BE2C (cell line): ENCODE results near the gene MMP23B. TPM values are rescaled to one million over a fixed set of nuclear protein-coding genes. Genes with fewer than 3 reads are reported as not detected.

Source experiments
- DNase-seq: peaks from one replicate; pipeline ENCODE4 v3.0.0-alpha.2; 2020
- H3K27me3 ChIP-seq: fragments of 250-450 bp; sonication (Bioruptor Pico); 2 replicates; pipeline ENCODE4 v1.5.1; 2020; ENCODE audit warnings: mild to moderate bottlenecking
- H3K36me3 ChIP-seq: fragments of 250-450 bp; sonication (Bioruptor Pico); 2 replicates; pipeline ENCODE4 v1.5.1; 2020; ENCODE audit warnings: mild to moderate bottlenecking
- H3K4me1 ChIP-seq: fragments of 250-450 bp; sonication (Bioruptor Pico); 2 replicates; pipeline ENCODE4 v1.5.1; 2020
- H3K4me3 ChIP-seq: 2 replicates; pipeline ENCODE4 v1.5.1; 2011; ENCODE audit warnings: low read depth, low read length
- H3K9me3 ChIP-seq: fragments of 250-450 bp; sonication (Bioruptor Pico); 2 replicates; pipeline ENCODE4 v1.5.1; 2020
- CTCF ChIP-seq: IDR thresholded peaks from 2 replicates; pipeline ENCODE4 v1.5.1; 2012; ENCODE audit warnings: mild to moderate bottlenecking, low read depth, low read length
- polyA plus RNA-seq: library from polyadenylated mRNA; unstranded; fragments of >200 nt; gene quantifications from one replicate; pipeline ENCODE4 v1.2.1, GENCODE V29; 2012; ENCODE audit warnings: low read depth, missing spikeins; ENCODE audit not compliant: insufficient read length, insufficient read depth

MMP23B gene
- polyA plus RNA-seq = 0.66 TPM

GRCh38 chr1:1631782-1632420 is at the start of gene MMP23B:
Gene MMP23B, plus strand, starts transcription at chr1:1632173. Its CDS starts 46 bp downstream, at chr1:1632219.
- Histone ChIP-seq H3K4me3 (no peak within 1 kb of the TSS), H3K4me1 (no peaks in the 10 kb centered on the region), H3K9me3 (no peaks in the 10 kb centered on the region), H3K36me3 (no peaks in the 10 kb centered on the region), H3K27me3 (no peaks in the 10 kb centered on the region)
- DNase-seq = peak; percentile 13
- TF ChIP-seq CTCF = no peak

- no peak for TF ChIP-seq CTCF
- H3K4me1 ChIP-seq = no peaks in the 10 kb centered on the region
- H3K9me3 ChIP-seq = no peaks in the 10 kb centered on the region
- peaks cover 68% of the 10 kb centered on the region for H3K27me3 ChIP-seq
- no peaks in the 10 kb centered on the region for H3K36me3 ChIP-seq
- H3K4me3 ChIP-seq = no peak overlapping the region
- no peak for DNase-seq
Observed at GRCh38 chr1:1582585-1583346, 49.2 kb upstream of the MMP23B start.

GRCh38 chr1:1583347-1584010 is 48.5 kb upstream of the MMP23B start:
- Histone ChIP-seq H3K4me1 (no peaks in the 10 kb centered on the region), H3K4me3 (no peak overlapping the region), H3K27me3 (peaks cover 67% of the 10 kb centered on the region), H3K9me3 (no peaks in the 10 kb centered on the region), H3K36me3 (no peaks in the 10 kb centered on the region)
- TF ChIP-seq CTCF = no peak
- no peak for DNase-seq

GRCh38 chr1:1591452-1591851 is 40.5 kb upstream of the MMP23B start:
- no peak for DNase-seq
- Histone ChIP-seq H3K36me3 (no peaks in the 10 kb centered on the region), H3K4me3 (no peak overlapping the region), H3K27me3 (peaks cover 4% of the 10 kb centered on the region), H3K9me3 (no peaks in the 10 kb centered on the region), H3K4me1 (no peaks in the 10 kb centered on the region)
- no peak for TF ChIP-seq CTCF

- no peaks in the 10 kb centered on the region for H3K36me3 ChIP-seq
- no peaks in the 10 kb centered on the region for H3K27me3 ChIP-seq
- peaks cover 10% of the 10 kb centered on the region for H3K4me1 ChIP-seq
- no peak for DNase-seq
- H3K9me3 ChIP-seq = no peaks in the 10 kb centered on the region
- no peak for TF ChIP-seq CTCF
- no peak overlapping the region for H3K4me3 ChIP-seq
Observed at GRCh38 chr1:1593834-1594601, 38.0 kb upstream of the MMP23B start.
